Pancreas (tissue), 10 donors: ENCODE data around the gene GTPBP3. TPM values are rescaled to one million over a fixed set of nuclear protein-coding genes. Genes with fewer than 3 reads are reported as not detected.

ENCODE experiments used
- ATAC-seq, 4 donors: fragments of 200-7000 bp; cut with Tn5 transposase; one replicate each; pipeline versions ENCODE4 v1.8.0 to v1.9.1; 2020; ENCODE audit warnings: mild to moderate bottlenecking in 4 of 4, moderate library complexity in 4 of 4
- DNase-seq, 6 donors: peaks; one replicate each; pipeline ENCODE4 v3.0.0-alpha.2; 2020
- FAIRE-seq: peaks from 2 replicates; lab custom pipeline; 2012; peaks lifted over from hg19 to GRCh38; lab: Jason Lieb, UNC
- H3K27ac ChIP-seq, 4 donors: fragments of 200-600 bp; sonication (generic); 1 replicate in 3 of 4; 2 replicates in 1 of 4; pipeline versions ENCODE4 v1.5.0 to v1.8.0; 2020
- H3K27me3 ChIP-seq, 4 donors: fragments of 200-600 bp; one replicate each; pipeline ENCODE4 v1.8.0; 2021
- H3K36me3 ChIP-seq, 3 donors: fragments of 200-600 bp; sonication (generic) in 1 of 3; one replicate each; pipeline versions ENCODE4 v1.5.0 to v1.8.0; 2020 to 2021
- H3K4me1 ChIP-seq, 3 donors: fragments of 200-600 bp; one replicate each; pipeline ENCODE4 v1.8.0; 2021
- H3K4me3 ChIP-seq, 4 donors: fragments of 200-600 bp; sonication (generic) in 2 of 4; one replicate each; pipeline versions ENCODE4 v1.5.0 to v1.8.0; 2020 to 2021
- H3K9me3 ChIP-seq, 4 donors: fragments of 200-600 bp; one replicate each; pipeline ENCODE4 v1.8.0; 2021
- CTCF ChIP-seq, 4 donors: fragments of 200-600 bp; sonication (generic) in 3 of 4; IDR thresholded peaks; one replicate each; pipeline versions ENCODE4 v1.5.0 to v1.8.0; 2021; ENCODE audit warnings: antibody characterized with exemption in 4 of 4
- WGBS, 2 donors: extraction: QIAGEN DNeasy Blood & Tissue Kit; methylation state at CpG; one replicate each; pipeline ENCODE4 v1.1.7; 2013; 5-methylcytosine and 5-hydroxymethylcytosine counted together
- intact Hi-C, 3 donors: fragments of 100-400 bp; cut with DNase I; formaldehyde crosslinking; loops; one replicate each; pipeline versions ENCODE4 v1.11.1 to v1.14.2; 2022
- polyA plus RNA-seq, 2 donors: library from polyadenylated mRNA; stranded (reverse); fragments of 200-250 nt; gene quantifications; one replicate each; pipeline ENCODE4 v1.2.3, GENCODE V29; 2013
- total RNA-seq, 6 donors: library from RNA; stranded (reverse); fragmentation: NEBNext Ultra II Directional in 4 of 6; extraction: Animal tissue kit (Norgen Biotek cat#: 25700) in 4 of 6; gene quantifications; one replicate each; pipeline versions ENCODE4 v1.2.1 to v1.2.4, GENCODE V29; 2021 to 2023
- donor health status: healthy with polysubstance abuse.
- donor health status: DM: no; HTN: no; CAD: no; lungs with moderate emphysema.
- donor health status: DM: no; HTN: no; CAD: no.
- donor health status: control.
- donor health status: control.
- donor health status: Bipolar disorder and iron deficiency.
- donor health status: DM: yes; HTN: yes; CAD: no.
- donor health status: DM: no; HTN: no; CAD: no.
- donor health status: DM: no; HTN: no; CAD: no.
- donor health status: DM: yes; HTN: yes; CAD: no.

Gene GTPBP3
- total and polyA plus RNA-seq, 8 donors, result 9.1 to 28.2 (median 12.7) TPM

DNA sequence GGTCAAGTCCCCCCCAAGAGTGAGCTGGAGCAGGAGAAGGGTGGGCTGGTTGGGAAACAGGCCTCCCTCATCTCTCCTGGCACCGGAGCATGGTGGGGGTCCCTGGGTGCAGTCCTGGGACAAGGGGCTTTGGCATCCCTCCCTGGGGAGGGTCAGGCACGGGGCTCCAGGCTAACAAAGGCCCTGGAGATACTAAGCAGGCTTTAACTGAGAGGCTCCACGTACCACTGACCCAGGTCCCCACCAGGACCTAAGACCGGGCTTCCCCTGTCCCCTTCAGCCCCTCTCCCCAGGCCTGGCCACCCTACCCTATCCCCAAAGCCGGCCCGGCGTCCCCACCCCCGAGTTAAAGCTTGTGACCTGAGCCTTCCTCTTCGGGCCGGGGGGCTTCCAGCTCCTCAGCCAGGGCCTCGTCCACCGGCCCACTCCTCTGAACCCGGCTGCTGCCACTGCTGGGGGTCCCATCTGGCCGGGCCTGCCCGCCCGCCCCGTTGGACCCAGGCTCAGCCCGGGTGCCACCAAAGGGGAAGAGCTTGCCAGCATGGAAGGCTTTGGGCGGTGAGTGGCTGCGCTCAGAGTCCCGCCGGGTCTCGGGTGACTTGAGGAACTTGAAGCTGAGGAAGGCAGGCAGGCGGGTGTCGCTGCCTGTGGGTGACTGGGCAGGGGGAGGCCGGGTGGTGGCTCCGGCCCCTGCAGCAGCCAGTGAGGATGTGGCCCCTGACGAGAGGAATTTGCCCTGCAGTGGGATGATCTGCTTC lies 12.8 kb upstream of the GTPBP3 start:
- DNase-seq (no peak), FAIRE-seq (no peak), ATAC-seq (no peak)
- Histone ChIP-seq H3K4me3 (no peak overlapping the region), H3K9me3 (no peaks in the 10 kb centered on the region), H3K4me1 (peaks cover 0 to 6% (median 0%) of the 10 kb centered on the region in 3 donors), H3K27ac (no peak overlapping the region), H3K36me3 (peaks cover 0 to 12% (median 11%) of the 10 kb centered on the region in 3 donors), H3K27me3 (no peaks in the 10 kb centered on the region)
- intact Hi-C loops, result no loop called here
- WGBS, 2 donors, result 90 to 94% methylated on average over 26 to 28 of the region's 28 CpGs
- no peak for TF ChIP-seq CTCF (IDR thresholded peaks at IDR 0.05)

- DNase-seq (no peak), FAIRE-seq (no peak), ATAC-seq (no peak)
- Histone ChIP-seq H3K27me3 (no peaks in the 10 kb centered on the region), H3K4me3 (no peak overlapping the region), H3K4me1 (peaks cover 0 to 6% (median 0%) of the 10 kb centered on the region in 3 donors), H3K9me3 (no peaks in the 10 kb centered on the region), H3K27ac (no peak overlapping the region), H3K36me3 (peaks cover 0 to 11% (median 7%) of the 10 kb centered on the region in 3 donors)
- intact Hi-C loops, result no loop called here
- WGBS, 2 donors, result 96% methylated on average over 20 of the region's 20 CpGs
- no peak for TF ChIP-seq CTCF (IDR thresholded peaks at IDR 0.05)
Measured at GRCh38 chr19:17325133-17325532, 12.2 kb upstream of the GTPBP3 start.

DNA sequence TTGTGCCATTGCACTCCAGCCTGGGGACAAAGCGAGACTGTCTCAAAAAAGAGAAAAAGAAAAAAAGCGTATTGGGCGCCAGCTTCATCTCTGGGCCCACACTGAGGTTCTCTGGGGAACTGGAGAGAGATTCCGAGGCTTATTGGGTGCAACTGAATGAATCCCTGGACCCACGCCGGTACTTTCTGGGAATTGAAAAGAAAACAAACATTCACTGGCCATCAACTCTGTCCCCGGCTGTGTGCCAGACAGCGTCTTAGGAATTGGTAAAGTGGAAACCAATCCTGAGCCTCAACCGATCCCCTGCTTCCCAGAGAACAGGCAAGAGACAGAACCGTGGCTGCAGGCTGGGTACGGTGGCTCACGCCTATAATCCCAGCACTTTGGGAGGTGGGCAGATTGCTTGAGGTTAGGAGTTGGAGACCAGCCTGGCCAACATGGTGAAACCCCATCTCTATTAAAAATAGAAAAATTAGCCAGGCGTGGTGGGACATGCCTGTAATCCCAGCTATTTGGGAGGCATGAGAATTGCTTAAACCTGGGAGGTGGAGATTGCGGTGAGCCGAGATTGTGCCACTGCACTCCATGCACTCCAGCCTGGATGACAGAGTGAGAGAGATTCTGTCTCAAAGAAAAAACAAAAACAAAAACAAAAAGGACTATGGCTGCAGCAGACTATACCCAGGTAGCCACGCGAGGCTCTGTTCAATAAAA lies 11.3 kb upstream of the GTPBP3 start:
- H3K4me3 ChIP-seq, result no peak overlapping the region
- no peak for FAIRE-seq
- 81 to 83% methylated on average over 17 of the region's 17 CpGs for WGBS, 2 donors
- no peak overlapping the region for H3K27ac ChIP-seq
- H3K36me3 ChIP-seq, result peaks cover 0 to 4% (median 0%) of the 10 kb centered on the region in 3 donors
- no peak for DNase-seq
- H3K27me3 ChIP-seq, result no peaks in the 10 kb centered on the region
- TF ChIP-seq CTCF (IDR thresholded peaks at IDR 0.05), result no peak
- no peaks in the 10 kb centered on the region for H3K9me3 ChIP-seq
- intact Hi-C loops, result no loop called here
- H3K4me1 ChIP-seq, result peaks cover 0 to 6% (median 0%) of the 10 kb centered on the region in 3 donors
- no peak for ATAC-seq

- peaks cover 0 to 3% (median 0%) of the 10 kb centered on the region in 3 donors for H3K36me3 ChIP-seq
- peaks cover 0 to 6% (median 0%) of the 10 kb centered on the region in 3 donors for H3K4me1 ChIP-seq
- FAIRE-seq (no peak), ATAC-seq (no peak), DNase-seq (no peak)
- no peaks in the 10 kb centered on the region for H3K9me3 ChIP-seq
- intact Hi-C loops, result no loop called here
- no peaks in the 10 kb centered on the region for H3K27me3 ChIP-seq
- H3K4me3 ChIP-seq, result no peak overlapping the region
- WGBS, 2 donors, result 82 to 85% methylated on average over 11 of the region's 11 CpGs
- no peak overlapping the region for H3K27ac ChIP-seq
- TF ChIP-seq CTCF (IDR thresholded peaks at IDR 0.05), result no peak
Measured at GRCh38 chr19:17326595-17326966, 10.8 kb upstream of the GTPBP3 start.
